PC-9 (cell line): Measurements from ENCODE around the gene MAP4K3. TPM values are rescaled to one million over a fixed set of nuclear protein-coding genes. Genes with fewer than 3 reads are reported as not detected.

Experiments used
- BruUV-seq: library from RNA; stranded (reverse); fragments of 400-500 nt; replicated peaks from 2 replicates; lab custom pipeline; 2021; lab: Mats Ljungman, UMichigan
- CTCF ChIA-PET: fragments of 300-600 bp; sonication (Branson Sonifier 250); formaldehyde crosslinking; loops from one replicate; lab custom pipeline; 2022; ENCODE audit warnings: antibody characterized with exemption; lab: Charles Lee
- POLR2A ChIA-PET: fragments of 300-600 bp; sonication (Branson Sonifier 250); formaldehyde crosslinking; loops from one replicate; lab custom pipeline; 2022; ENCODE audit warnings: antibody characterized with exemption; ENCODE audit not compliant: unreplicated experiment; lab: Charles Lee
- DNase-seq, 2 experiments: peaks; one replicate each; pipeline versions ENCODE4 v3.0.0 to v3.0.0-alpha.2; 2015 to 2022; ENCODE audit warnings: mixed read lengths in 1 of 2
- H2AFZ ChIP-seq: fragments of 200-600 bp; sonication (generic); 2 replicates; pipeline ENCODE4 v1.8.1; 2017; ENCODE audit warnings: antibody characterized with exemption
- H3F3A ChIP-seq: fragments of 200-600 bp; sonication (generic); 2 replicates; pipeline ENCODE4 v1.8.1; 2017; ENCODE audit warnings: antibody characterized with exemption, mild to moderate bottlenecking, low read depth; ENCODE audit not compliant: insufficient read depth
- H3K27ac ChIP-seq: fragments of 200-600 bp; sonication (generic); 2 replicates; pipeline ENCODE4 v1.6.1; 2016; ENCODE audit warnings: mixed run types
- H3K27me3 ChIP-seq: fragments of 200-600 bp; sonication (generic); 2 replicates; pipeline ENCODE4 v1.6.1; 2016; ENCODE audit warnings: low read depth, mixed run types; ENCODE audit not compliant: insufficient read depth
- H3K36me3 ChIP-seq: fragments of 200-600 bp; sonication (generic); 2 replicates; pipeline ENCODE4 v1.6.1; 2016; ENCODE audit warnings: low read depth, mixed run types
- H3K4me1 ChIP-seq: fragments of 200-600 bp; sonication (generic); replicated peaks from 2 replicates; pipeline ENCODE4 v1.6.1; 2016; ENCODE audit warnings: mixed run types; ENCODE audit not compliant: insufficient read depth
- H3K4me2 ChIP-seq: fragments of 200-600 bp; sonication (generic); 2 replicates; pipeline ENCODE4 v1.6.1; 2017; ENCODE audit warnings: mixed run types
- H3K4me3 ChIP-seq: fragments of 200-600 bp; sonication (generic); 2 replicates; pipeline ENCODE4 v1.6.1; 2016; ENCODE audit warnings: mixed run types
- H3K79me2 ChIP-seq: fragments of 200-600 bp; sonication (generic); 2 replicates; pipeline ENCODE4 v1.6.1; 2017; ENCODE audit warnings: low read depth, mixed run types
- H3K9me2 ChIP-seq: fragments of 200-600 bp; sonication (generic); 2 replicates; pipeline ENCODE4 v1.8.1; 2017; ENCODE audit warnings: mild to moderate bottlenecking; ENCODE audit not compliant: insufficient read depth
- H3K9me3 ChIP-seq: fragments of 200-600 bp; sonication (generic); 2 replicates; pipeline ENCODE4 v1.8.1; 2016; ENCODE audit warnings: low read depth; ENCODE audit not compliant: insufficient read depth
- H4K20me1 ChIP-seq: fragments of 200-600 bp; sonication (generic); 2 replicates; pipeline ENCODE4 v1.8.1; 2017; ENCODE audit not compliant: insufficient read depth
- CTCF ChIP-seq: fragments of 200-600 bp; sonication (generic); conservative IDR thresholded peaks from 2 replicates; pipeline ENCODE4 v1.6.1; 2017; ENCODE audit warnings: mixed run types, antibody characterized with exemption, mild to moderate bottlenecking, moderate library complexity
- EZH2 ChIP-seq: fragments of 200-600 bp; sonication (generic); IDR thresholded peaks from 2 replicates; pipeline ENCODE4 v1.8.0; 2017; ENCODE audit warnings: antibody characterized with exemption, low read depth
- intact Hi-C: fragments of 100-400 bp; cut with micrococcal nuclease; formaldehyde crosslinking; loops from one replicate; pipeline ENCODE4 v1.10.0; 2022; ENCODE audit not compliant: unreplicated experiment
- total RNA-seq: library from RNA; stranded (reverse); gene quantifications from 2 replicates; pipeline ENCODE4 v1.2.3, GENCODE V29; 2021

The MAP4K3 gene
- total RNA-seq, 1 experiment from 2014 or later, result 38.4 TPM

GRCh38 chr2:39275016-39275415 is 162.1 kb downstream of the MAP4K3 start:
- TF ChIP-seq EZH2 (no peak), CTCF (no peak)
- Histone ChIP-seq H3K36me3 (peaks cover 17% of the 10 kb centered on the region), H3K79me2 (no peaks in the 10 kb centered on the region), H3K9me2 (no peaks in the 10 kb centered on the region), H3K9me3 (no peaks in the 10 kb centered on the region), H3K27ac (no peak overlapping the region), H2AFZ (no peak overlapping the region), H3F3A (no peaks in the 10 kb centered on the region; the same call in 1 of the 2 replicates), H3K4me1 (no peaks in the 10 kb centered on the region), H3K4me3 (no peak overlapping the region), H3K27me3 (no peaks in the 10 kb centered on the region), H3K4me2 (no peak overlapping the region), H4K20me1 (peaks cover 5% of the 10 kb centered on the region; the same call in 1 of the 2 replicates)
- CTCF ChIA-PET, result no interaction called here
- no TSS peak for BruUV-seq
- peak; percentile 6 to 38 for DNase-seq
- intact Hi-C loops, result no loop called here
- POLR2A ChIA-PET, result interaction anchor here (0.6 kb wide), 1 partner anchor 151 kb away, joined by 3 read pairs; no protein-coding TSS in a partner anchor

- Histone ChIP-seq H4K20me1 (peaks cover 5% of the 10 kb centered on the region; the same call in 1 of the 2 replicates), H3K36me3 (no peaks in the 10 kb centered on the region; the same call in 1 of the 2 replicates), H3F3A (no peaks in the 10 kb centered on the region; the same call in 1 of the 2 replicates), H3K79me2 (no peaks in the 10 kb centered on the region), H3K9me2 (no peaks in the 10 kb centered on the region), H2AFZ (no peak overlapping the region), H3K27me3 (no peaks in the 10 kb centered on the region), H3K4me3 (no peak overlapping the region), H3K27ac (no peak overlapping the region), H3K4me2 (no peak overlapping the region), H3K4me1 (no peaks in the 10 kb centered on the region), H3K9me3 (no peaks in the 10 kb centered on the region)
- CTCF ChIA-PET, result no interaction called here
- no TSS peak for BruUV-seq
- no peak for TF ChIP-seq CTCF
- no peak for TF ChIP-seq EZH2
- POLR2A ChIA-PET, result no interaction called here
- DNase-seq, result no peak
- intact Hi-C loops, result no loop called here
These were observed 167.1 kb downstream of the MAP4K3 start for GRCh38 chr2:39269941-39270340.

- TF ChIP-seq CTCF (no peak), EZH2 (no peak)
- CTCF ChIA-PET, result no interaction called here
- Histone ChIP-seq H3K36me3 (no peaks in the 10 kb centered on the region; the same call in 1 of the 2 replicates), H3K4me1 (no peaks in the 10 kb centered on the region), H3K27ac (no peak overlapping the region), H3K9me3 (no peaks in the 10 kb centered on the region), H3K27me3 (no peaks in the 10 kb centered on the region), H2AFZ (no peak overlapping the region), H3K9me2 (no peaks in the 10 kb centered on the region), H4K20me1 (peaks cover 5% of the 10 kb centered on the region; the same call in 1 of the 2 replicates), H3K4me3 (no peak overlapping the region), H3K79me2 (no peaks in the 10 kb centered on the region), H3F3A (no peaks in the 10 kb centered on the region), H3K4me2 (no peak overlapping the region)
- POLR2A ChIA-PET, result interaction anchor here (0.6 kb wide), 1 partner anchor 14 kb away, joined by 14 read pairs; no protein-coding TSS in a partner anchor
- BruUV-seq, result no TSS peak
- intact Hi-C loops, result no loop called here
- no peak for DNase-seq
These were observed 170.1 kb downstream of the MAP4K3 start for GRCh38 chr2:39266916-39267434.
